Measurements from ENCODE around the gene C2orf81.

Gene C2orf81

DNA sequence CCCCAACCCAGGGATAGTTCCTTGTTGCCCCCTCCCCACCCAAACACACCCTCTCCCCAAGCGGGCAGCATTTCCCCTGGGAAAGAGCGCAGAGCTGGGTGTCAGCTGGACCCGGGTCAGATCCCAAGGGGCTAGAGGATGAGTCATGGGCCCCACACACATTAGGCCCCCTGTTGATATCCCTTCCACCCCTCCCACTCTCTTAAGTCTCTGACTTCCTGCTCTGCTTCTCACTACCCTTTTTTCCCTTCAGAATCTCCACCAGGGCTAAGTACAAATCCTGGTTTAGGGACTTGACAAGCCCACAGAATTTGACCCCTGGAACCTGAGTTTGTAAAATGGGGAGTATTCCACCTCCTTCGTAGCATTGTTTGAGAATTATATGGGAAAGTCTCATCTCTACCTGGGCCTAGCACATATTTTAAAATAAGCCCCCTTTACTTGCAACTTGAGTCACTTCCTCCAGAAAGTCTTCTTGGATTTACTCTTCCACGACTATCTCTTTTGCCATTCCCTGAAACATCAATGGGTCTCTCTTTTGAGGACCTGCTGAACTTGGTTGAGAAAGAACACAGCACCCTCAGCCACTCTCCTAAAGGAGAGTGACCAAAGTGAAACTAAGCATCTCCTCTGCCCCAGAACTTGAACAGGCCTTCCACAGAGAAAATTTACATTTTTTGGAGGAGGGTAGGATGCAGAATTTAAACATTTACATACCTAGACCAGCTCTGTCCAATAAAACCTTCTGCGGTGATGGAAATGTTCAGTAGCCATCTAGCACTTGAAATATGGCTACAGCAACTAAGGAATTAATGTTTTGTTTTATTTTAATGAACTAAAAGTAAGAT lies 15.7 kb upstream of the C2orf81 start:
- Histone ChIP-seq H3K9me3 (ENCODE audit: insufficient read depth, low read length, severe bottlenecking) (no peaks in the 10 kb centered on the region), H3K27me3 (ENCODE audit: insufficient read depth, low read length, poor library complexity) (no peaks in the 10 kb centered on the region), H3K79me2 (ENCODE audit: insufficient read depth, low read length) (peaks cover 5% of the 10 kb centered on the region; the same call in 1 of the 2 replicates), H3K36me3 (ENCODE audit: insufficient read depth, low read length) (no peaks in the 10 kb centered on the region), H4K20me1 (ENCODE audit: insufficient read depth, low read length) (no peaks in the 10 kb centered on the region), H3K4me1 (ENCODE audit: insufficient read depth, low read length) (peaks cover 41% of the 10 kb centered on the region), H3K27ac (ENCODE audit: low read length) (no peak overlapping the region), H3K4me2 (ENCODE audit: insufficient read depth, low read length) (no peak overlapping the region), H2AFZ (ENCODE audit: low read depth, low read length) (no peak overlapping the region), H3K9ac (ENCODE audit: low read depth, low read length) (no peak overlapping the region), H3K4me3 (ENCODE audit: low read depth in 1 of 2, low read length in 2 of 2) (no peak overlapping the region)
- ATAC-seq (ENCODE audit: insufficient read depth, low read depth): no peak
- no peak for TF ChIP-seq EZH2 (IDR thresholded peaks at IDR 0.05; ENCODE audit: borderline replicate concordance, low read depth, low read length, severe bottlenecking)
- TF ChIP-seq CTCF (IDR thresholded peaks at IDR 0.05; ENCODE audit: borderline replicate concordance, extremely low read depth, low read length, poor library complexity, severe bottlenecking): no peak
- no peak for DNase-seq

DNA sequence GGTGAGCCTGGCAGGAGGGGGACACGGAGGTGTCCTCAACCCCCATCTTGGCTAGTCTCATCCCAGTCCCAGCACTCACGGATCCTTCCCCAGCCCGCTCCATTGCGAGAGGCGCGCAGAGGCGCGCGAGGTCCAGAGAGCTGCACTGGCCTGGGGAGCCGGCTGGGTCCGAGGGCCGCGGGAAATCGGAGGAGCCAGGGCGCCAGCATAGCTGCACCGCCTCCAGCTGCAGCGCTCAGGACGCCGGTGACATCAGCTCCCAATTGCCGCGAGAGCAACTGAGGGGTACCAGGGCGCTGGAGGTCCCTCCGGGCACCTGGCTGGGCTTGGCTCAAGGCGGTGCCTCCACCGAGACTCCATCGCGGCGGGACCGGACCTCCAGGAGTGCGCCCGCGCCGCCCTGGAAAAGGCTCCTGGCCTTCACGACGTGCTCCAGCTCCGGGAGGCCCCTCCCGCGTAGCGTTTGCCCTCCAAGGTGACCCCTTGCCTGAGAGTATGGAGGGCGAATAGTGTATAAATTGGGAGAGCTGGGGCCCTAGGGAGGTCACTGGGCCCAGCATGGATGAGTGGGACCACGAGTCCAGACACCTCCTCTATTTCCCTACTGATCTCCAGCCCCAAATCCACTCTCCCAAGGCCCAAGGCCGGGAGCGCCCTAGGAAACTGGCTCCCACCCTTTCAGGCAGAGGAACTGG lies 14.8 kb upstream of the C2orf81 start:
- Histone ChIP-seq H3K4me3 (ENCODE audit: low read depth in 1 of 2, low read length in 2 of 2) (no peak overlapping the region), H3K9ac (ENCODE audit: low read depth, low read length) (no peak overlapping the region)
- TF ChIP-seq EZH2 (IDR thresholded peaks at IDR 0.05; ENCODE audit: borderline replicate concordance, low read depth, low read length, severe bottlenecking) (no peak), CTCF (IDR thresholded peaks at IDR 0.05; ENCODE audit: borderline replicate concordance, extremely low read depth, low read length, poor library complexity, severe bottlenecking) (no peak)

DNA sequence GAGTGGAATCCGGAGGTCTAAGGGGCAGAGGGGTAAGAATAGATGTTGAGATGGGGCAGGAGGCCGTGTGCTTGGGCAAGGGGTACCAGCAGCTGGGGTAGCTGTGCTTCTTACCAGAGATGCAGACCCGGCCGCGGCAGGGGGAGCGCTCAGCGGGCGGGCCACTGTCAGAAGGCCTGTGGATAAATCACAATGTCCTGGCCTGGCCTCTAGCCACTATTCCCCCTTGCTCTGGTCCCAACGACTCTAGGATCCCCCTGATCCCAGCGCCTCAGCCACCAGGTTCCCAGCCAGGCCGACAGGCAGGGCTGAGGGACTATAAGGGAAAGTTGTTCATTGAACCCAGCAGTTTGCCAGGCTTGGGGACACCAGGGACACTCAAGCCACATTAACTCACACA lies 9.1 kb upstream of the C2orf81 start:
- H3K4me2 ChIP-seq (ENCODE audit: insufficient read depth, low read length): no peak overlapping the region

More for the DNA sequence above, 14.8 kb upstream of the C2orf81 start:
- Histone ChIP-seq H3K79me2 (ENCODE audit: insufficient read depth, low read length) (peaks cover 5% of the 10 kb centered on the region; the same call in 1 of the 2 replicates), H3K27ac (ENCODE audit: low read length) (no peak overlapping the region), H3K27me3 (ENCODE audit: insufficient read depth, low read length, poor library complexity) (no peaks in the 10 kb centered on the region), H2AFZ (ENCODE audit: low read depth, low read length) (no peak overlapping the region), H3K36me3 (ENCODE audit: insufficient read depth, low read length) (no peaks in the 10 kb centered on the region), H4K20me1 (ENCODE audit: insufficient read depth, low read length) (no peaks in the 10 kb centered on the region), H3K9me3 (ENCODE audit: insufficient read depth, low read length, severe bottlenecking) (no peaks in the 10 kb centered on the region), H3K4me1 (ENCODE audit: insufficient read depth, low read length) (peaks cover 41% of the 10 kb centered on the region), H3K4me2 (ENCODE audit: insufficient read depth, low read length) (no peak overlapping the region)
- ATAC-seq (ENCODE audit: insufficient read depth, low read depth): no peak
- no peak for DNase-seq

More for the DNA sequence above, 9.1 kb upstream of the C2orf81 start:
- TF ChIP-seq EZH2 (IDR thresholded peaks at IDR 0.05; ENCODE audit: borderline replicate concordance, low read depth, low read length, severe bottlenecking): no peak
- no peak for TF ChIP-seq CTCF (IDR thresholded peaks at IDR 0.05; ENCODE audit: borderline replicate concordance, extremely low read depth, low read length, poor library complexity, severe bottlenecking)
- H3K4me1 ChIP-seq (ENCODE audit: insufficient read depth, low read length): no peaks in the 10 kb centered on the region
- no peak overlapping the region for H3K27ac ChIP-seq (ENCODE audit: low read length)
- no peak for ATAC-seq (ENCODE audit: insufficient read depth, low read depth)
- H3K9me3 ChIP-seq (ENCODE audit: insufficient read depth, low read length, severe bottlenecking): no peaks in the 10 kb centered on the region
- no peak for DNase-seq
- H3K36me3 ChIP-seq (ENCODE audit: insufficient read depth, low read length): peaks cover 39% of the 10 kb centered on the region
- H3K4me3 ChIP-seq (ENCODE audit: low read depth in 1 of 2, low read length in 2 of 2): no peak overlapping the region
- no peak overlapping the region for H2AFZ ChIP-seq (ENCODE audit: low read depth, low read length)
- no peaks in the 10 kb centered on the region for H4K20me1 ChIP-seq (ENCODE audit: insufficient read depth, low read length)
- no peaks in the 10 kb centered on the region for H3K79me2 ChIP-seq (ENCODE audit: insufficient read depth, low read length)
- no peaks in the 10 kb centered on the region for H3K27me3 ChIP-seq (ENCODE audit: insufficient read depth, low read length, poor library complexity)
- H3K9ac ChIP-seq (ENCODE audit: low read depth, low read length): no peak overlapping the region
